Ureter (tissue), 1 donor: ENCODE results near the gene MLC1. TPM values are rescaled to one million over a fixed set of nuclear protein-coding genes. Genes with fewer than 3 reads are reported as not detected.

ENCODE experiments used
- DNase-seq: peaks from one replicate; pipeline ENCODE4 v3.0.0-alpha.2; 2020; ENCODE audit warnings: low spot score
- total RNA-seq: library from RNA; stranded (reverse); gene quantifications from one replicate; pipeline ENCODE4 v1.2.4, GENCODE V29; 2023
- donor health status: DM: yes; HTN: yes; CAD: no.

The MLC1 gene
- total RNA-seq, 1 donor from 2014 or later: 0.34 TPM

- DNase-seq: no peak
Observed at GRCh38 chr22:50016308-50016987, 68.8 kb downstream of the MLC1 start.

GRCh38 chr22:50015451-50016307 is 69.5 kb downstream of the MLC1 start:
- DNase-seq: no peak

GRCh38 chr22:50014655-50015401 is 70.4 kb downstream of the MLC1 start:
- DNase-seq: no peak

- no peak for DNase-seq
Observed at GRCh38 chr22:50014053-50014501, 71.1 kb downstream of the MLC1 start.

GRCh38 chr22:50012211-50013181 is 72.7 kb downstream of the MLC1 start, which contains the start of gene IL17REL:
Gene IL17REL (minus strand): TSS chr22:50012765. CDS start chr22:50012646, 119 bp downstream.
- DNase-seq: no peak

- DNase-seq: no peak
Observed at GRCh38 chr22:50011447-50012210, 73.6 kb downstream of the MLC1 start.

- no peak for DNase-seq
Observed at GRCh38 chr22:50010676-50011446, 74.4 kb downstream of the MLC1 start.

- DNase-seq: peak; percentile 56
Observed at GRCh38 chr22:50009765-50010675, 75.2 kb downstream of the MLC1 start.

Other genes with a start within 250 kb of the MLC1 start
- 13.6 TPM for gene ZBED4, start 231.6 kb downstream of the MLC1 start, total RNA-seq
- gene ALG12, start 167.0 kb downstream of the MLC1 start, total RNA-seq: 20.5 TPM
- gene CRELD2, start 166.8 kb downstream of the MLC1 start, total RNA-seq: 42.8 TPM
- 75.0 TPM for gene PIM3, start 124.7 kb downstream of the MLC1 start, total RNA-seq
- not detected for gene IL17REL, start 72.7 kb downstream of the MLC1 start, total RNA-seq
- not detected for gene TTLL8, start 27.1 kb downstream of the MLC1 start, total RNA-seq
- gene MOV10L1, start 4.6 kb upstream of the MLC1 start, total RNA-seq: 0.26 TPM
- 1.9 TPM for gene PANX2, start 85.3 kb upstream of the MLC1 start, total RNA-seq
- gene TRABD, start 100.5 kb upstream of the MLC1 start, total RNA-seq: 64.5 TPM
- gene SELENOO, start 115.6 kb upstream of the MLC1 start, total RNA-seq: 24.7 TPM
- gene TUBGCP6, start 159.6 kb upstream of the MLC1 start, total RNA-seq: 57.2 TPM
- gene HDAC10, start 165.8 kb upstream of the MLC1 start, total RNA-seq: 52.4 TPM
- 14.1 TPM for gene MAPK12, start 176.3 kb upstream of the MLC1 start, total RNA-seq
- gene MAPK11, start 185.0 kb upstream of the MLC1 start, total RNA-seq: 15.4 TPM
- 443 TPM for gene PLXNB2, start 222.2 kb upstream of the MLC1 start, total RNA-seq
- gene DENND6B, start 241.6 kb upstream of the MLC1 start, total RNA-seq: 21.4 TPM